HepG2 (cell line): ENCODE measurements around the gene HIF1AN. TPM values are rescaled to one million over a fixed set of nuclear protein-coding genes. Genes with fewer than 3 reads are reported as not detected.

Experiments
- ERF ChIP-seq: IDR thresholded peaks from 2 replicates; pipeline ENCODE4 v1.6.1; 2018; ENCODE audit warnings: missing biosample characterization, missing genetic modification reagents
- HNF4G ChIP-seq, 2 experiments: sonication (generic) in 1 of 2; formaldehyde crosslinking in 1 of 2; IDR thresholded peaks; 2 replicates each; pipeline versions ENCODE4 v1.4.0 to v1.6.1; 2011 to 2020; ENCODE audit warnings: borderline replicate concordance in 2 of 2, low read depth in 2 of 2, mild to moderate bottlenecking in 2 of 2, low read length in 1 of 2, missing genetic modification reagents in 1 of 2, moderate library complexity in 1 of 2
- NCOA2 ChIP-seq: sonication (generic); formaldehyde crosslinking; IDR thresholded peaks from 2 replicates; pipeline ENCODE4 v1.8.0; 2022; ENCODE audit warnings: inconsistent platforms
- PRMT3 ChIP-seq: sonication (generic); formaldehyde crosslinking; IDR thresholded peaks from 2 replicates; pipeline ENCODE4 v1.8.1; 2022; ENCODE audit warnings: low read depth, mild to moderate bottlenecking, moderate library complexity, missing genetic modification reagents, borderline replicate concordance
- SAP130 ChIP-seq: IDR thresholded peaks from 2 replicates; pipeline ENCODE4 v1.6.1; 2016; ENCODE audit warnings: low read depth
- STAG1 ChIP-seq: sonication (generic); formaldehyde crosslinking; IDR thresholded peaks from 2 replicates; pipeline ENCODE4 v1.4.0; 2020; ENCODE audit warnings: missing genetic modification reagents
- TSC22D2 ChIP-seq: sonication (generic); formaldehyde crosslinking; IDR thresholded peaks from 2 replicates; pipeline ENCODE4 v1.5.1; 2020; ENCODE audit warnings: missing genetic modification reagents, mild to moderate bottlenecking, borderline replicate concordance
- ZBTB20 ChIP-seq: sonication (generic); formaldehyde crosslinking; IDR thresholded peaks from 2 replicates; pipeline ENCODE4 v1.8.1; 2023; ENCODE audit warnings: missing genetic modification reagents, low read depth, mild to moderate bottlenecking, borderline replicate concordance
- ZMYM4 ChIP-seq: sonication (generic); formaldehyde crosslinking; IDR thresholded peaks from 2 replicates; pipeline ENCODE4 v1.8.1; 2023; ENCODE audit warnings: mild to moderate bottlenecking, missing genetic modification reagents
- ZNF235 ChIP-seq: sonication (generic); formaldehyde crosslinking; IDR thresholded peaks from 2 replicates; pipeline ENCODE4 v1.8.1; 2023; ENCODE audit warnings: mild to moderate bottlenecking, missing genetic modification reagents, borderline replicate concordance
- polyA plus RNA-seq, 8 experiments: library from polyadenylated mRNA; depleted of rRNA in 3 of 8; stranded (reverse) in 7 of 8; unstranded in 1 of 8; fragments of >200 nt; fragmentation: Illumina TruSeq in 4 of 8; extraction: Trizol in 4 of 8; gene quantifications; 2 replicates each; pipeline versions ENCODE4 v1.2.1 to v1.2.3, GENCODE V29; 2011 to 2016; ENCODE audit warnings: low read depth in 4 of 8, missing spikeins in 1 of 8, mixed read lengths in 1 of 8; ENCODE audit not compliant: insufficient read depth in 1 of 8
- total RNA-seq, 5 experiments: library from RNA; depleted of rRNA; stranded (reverse); fragments of >200 nt; fragmentation: Illumina TruSeq; extraction: Trizol; gene quantifications; 2 replicates each; pipeline ENCODE4 v1.2.3, GENCODE V29; 2016; ENCODE audit warnings: low read depth in 1 of 5
- TF ChIP-seq, protein P1 (sequence below): IDR thresholded peaks from 2 replicates; pipeline ENCODE4 v1.6.1; 2016; ENCODE audit warnings: missing compliant biosample characterization, missing genetic modification reagents, borderline replicate concordance
- TF ChIP-seq, protein P2 (sequence below): sonication (generic); formaldehyde crosslinking; IDR thresholded peaks from 2 replicates; pipeline ENCODE4 v1.9.0; 2022; ENCODE audit warnings: missing genetic modification reagents, mild to moderate bottlenecking, borderline replicate concordance
- TF ChIP-seq, protein P3 (sequence below): sonication (generic); formaldehyde crosslinking; IDR thresholded peaks from 2 replicates; pipeline ENCODE4 v1.8.0; 2022; ENCODE audit warnings: mild to moderate bottlenecking, missing genetic modification reagents, borderline replicate concordance
- TF ChIP-seq, protein P4 (sequence below), 2 experiments: sonication (generic) in 1 of 2; formaldehyde crosslinking in 1 of 2; IDR thresholded peaks; 2 replicates each; pipeline versions ENCODE4 v1.5.1 to v1.6.1; 2011 to 2020; ENCODE audit warnings: borderline replicate concordance in 1 of 2, low read depth in 1 of 2, low read length in 1 of 2, mild to moderate bottlenecking in 1 of 2, missing genetic modification reagents in 1 of 2, moderate library complexity in 1 of 2
- TF ChIP-seq, protein P5 (sequence below): sonication (generic); formaldehyde crosslinking; IDR thresholded peaks from 2 replicates; pipeline ENCODE4 v1.5.1; 2020; ENCODE audit warnings: mild to moderate bottlenecking, missing genetic modification reagents, moderate library complexity

Gene HIF1AN
- total and polyA plus RNA-seq, 2 of the 13 experiments (the other 11 are each of a cell fraction or from before 2014, with no cell fraction given): 8.6 to 10.7 TPM

DNA sequence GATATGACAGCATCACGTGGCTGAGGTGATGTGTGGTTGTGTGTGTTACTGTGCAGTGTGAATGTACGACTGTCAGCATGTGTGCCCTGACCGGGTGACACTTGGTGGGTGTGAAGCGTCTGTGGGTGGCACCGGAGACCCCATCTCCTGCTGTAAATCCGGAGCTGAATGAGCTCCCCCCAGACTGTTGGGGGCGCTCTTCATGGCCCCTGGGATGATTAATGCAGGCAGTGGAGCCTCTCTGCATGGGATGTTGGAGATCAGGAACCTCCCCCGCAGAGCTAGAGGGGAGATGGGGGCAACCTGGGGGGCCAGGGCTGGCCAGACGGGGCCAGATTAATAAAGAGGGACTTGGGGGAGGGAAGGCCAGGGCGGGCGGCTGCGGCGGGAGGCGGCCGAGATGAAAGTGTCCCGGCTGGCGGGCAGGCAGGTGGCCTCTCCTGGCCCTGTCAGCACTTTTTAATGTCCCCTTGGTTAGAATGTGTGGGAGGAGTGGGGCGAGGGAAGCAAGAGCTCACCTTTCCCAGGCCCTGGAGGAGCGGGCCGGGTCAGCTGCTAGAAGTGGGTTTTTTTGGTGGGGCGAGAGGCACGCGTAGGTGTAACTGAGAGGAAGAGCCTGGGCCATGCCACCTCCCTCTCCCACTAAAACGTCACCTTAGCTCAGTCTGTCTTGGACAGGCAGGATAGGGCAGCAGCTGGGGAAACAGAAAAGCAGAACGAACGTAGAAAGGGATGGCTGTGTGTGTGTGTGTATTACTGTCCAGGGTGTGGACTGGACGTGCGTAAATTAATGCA, 34.1 kb downstream of the HIF1AN start (continued):
- TF ChIP-seq, protein P1, sequence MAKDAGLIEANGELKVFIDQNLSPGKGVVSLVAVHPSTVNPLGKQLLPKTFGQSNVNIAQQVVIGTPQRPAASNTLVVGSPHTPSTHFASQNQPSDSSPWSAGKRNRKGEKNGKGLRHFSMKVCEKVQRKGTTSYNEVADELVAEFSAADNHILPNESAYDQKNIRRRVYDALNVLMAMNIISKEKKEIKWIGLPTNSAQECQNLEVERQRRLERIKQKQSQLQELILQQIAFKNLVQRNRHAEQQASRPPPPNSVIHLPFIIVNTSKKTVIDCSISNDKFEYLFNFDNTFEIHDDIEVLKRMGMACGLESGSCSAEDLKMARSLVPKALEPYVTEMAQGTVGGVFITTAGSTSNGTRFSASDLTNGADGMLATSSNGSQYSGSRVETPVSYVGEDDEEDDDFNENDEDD (CRISPR knock-in tag): peak; percentile 12; the same call in 1 of the 2 replicates
- TF ChIP-seq, protein P2, sequence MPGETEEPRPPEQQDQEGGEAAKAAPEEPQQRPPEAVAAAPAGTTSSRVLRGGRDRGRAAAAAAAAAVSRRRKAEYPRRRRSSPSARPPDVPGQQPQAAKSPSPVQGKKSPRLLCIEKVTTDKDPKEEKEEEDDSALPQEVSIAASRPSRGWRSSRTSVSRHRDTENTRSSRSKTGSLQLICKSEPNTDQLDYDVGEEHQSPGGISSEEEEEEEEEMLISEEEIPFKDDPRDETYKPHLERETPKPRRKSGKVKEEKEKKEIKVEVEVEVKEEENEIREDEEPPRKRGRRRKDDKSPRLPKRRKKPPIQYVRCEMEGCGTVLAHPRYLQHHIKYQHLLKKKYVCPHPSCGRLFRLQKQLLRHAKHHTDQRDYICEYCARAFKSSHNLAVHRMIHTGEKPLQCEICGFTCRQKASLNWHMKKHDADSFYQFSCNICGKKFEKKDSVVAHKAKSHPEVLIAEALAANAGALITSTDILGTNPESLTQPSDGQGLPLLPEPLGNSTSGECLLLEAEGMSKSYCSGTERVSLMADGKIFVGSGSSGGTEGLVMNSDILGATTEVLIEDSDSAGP (CRISPR knock-in tag): peak; percentile 59; the same call in 1 of the 2 replicates
- TF ChIP-seq PRMT3 (CRISPR knock-in tag): no peak
- TF ChIP-seq NCOA2 (CRISPR knock-in tag): peak; percentile 17; the same call in 1 of the 2 replicates
- TF ChIP-seq ERF (CRISPR knock-in tag): 0 out of 2 replicates have a peak, but pooled peaks have one; percentile 13
- TF ChIP-seq STAG1 (CRISPR knock-in tag): 0 out of 2 replicates have a peak, but pooled peaks have one; percentile 6
- peak; percentile 85 for TF ChIP-seq ZMYM4
- TF ChIP-seq SAP130 (CRISPR knock-in tag): peak; percentile 54
- TF ChIP-seq, protein P3, sequence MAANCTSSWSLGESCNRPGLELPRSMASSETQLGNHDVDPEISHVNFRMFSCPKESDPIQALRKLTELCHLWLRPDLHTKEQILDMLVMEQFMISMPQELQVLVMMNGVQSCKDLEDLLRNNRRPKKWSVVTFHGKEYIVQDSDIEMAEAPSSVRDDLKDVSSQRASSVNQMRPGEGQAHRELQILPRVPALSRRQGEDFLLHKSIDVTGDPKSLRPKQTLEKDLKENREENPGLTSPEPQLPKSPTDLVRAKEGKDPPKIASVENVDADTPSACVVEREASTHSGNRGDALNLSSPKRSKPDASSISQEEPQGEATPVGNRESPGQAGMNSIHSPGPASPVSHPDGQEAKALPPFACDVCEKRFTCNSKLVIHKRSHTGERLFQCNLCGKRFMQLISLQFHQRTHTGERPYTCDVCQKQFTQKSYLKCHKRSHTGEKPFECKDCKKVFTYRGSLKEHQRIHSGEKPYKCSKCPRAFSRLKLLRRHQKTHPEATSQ (CRISPR knock-in tag): no peak
- TF ChIP-seq HNF4G (IDR thresholded peaks at IDR 0.05; ENCODE audit: borderline replicate concordance, low read depth, low read length): no peak
- TF ChIP-seq HNF4G (CRISPR knock-in tag; IDR thresholded peaks at IDR 0.05; ENCODE audit: borderline replicate concordance, low read depth): no peak
- TF ChIP-seq ZBTB20 (CRISPR knock-in tag): no peak
- 0 out of 2 replicates have a peak, but pooled peaks have one; percentile 33 for TF ChIP-seq TSC22D2 (CRISPR knock-in tag)
- TF ChIP-seq ZNF235: no peak
- TF ChIP-seq, protein P4, sequence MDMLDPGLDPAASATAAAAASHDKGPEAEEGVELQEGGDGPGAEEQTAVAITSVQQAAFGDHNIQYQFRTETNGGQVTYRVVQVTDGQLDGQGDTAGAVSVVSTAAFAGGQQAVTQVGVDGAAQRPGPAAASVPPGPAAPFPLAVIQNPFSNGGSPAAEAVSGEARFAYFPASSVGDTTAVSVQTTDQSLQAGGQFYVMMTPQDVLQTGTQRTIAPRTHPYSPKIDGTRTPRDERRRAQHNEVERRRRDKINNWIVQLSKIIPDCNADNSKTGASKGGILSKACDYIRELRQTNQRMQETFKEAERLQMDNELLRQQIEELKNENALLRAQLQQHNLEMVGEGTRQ (IDR thresholded peaks at IDR 0.05; ENCODE audit: low read depth, low read length): no peak
- TF ChIP-seq, protein P4 (CRISPR knock-in tag; IDR thresholded peaks at IDR 0.05; ENCODE audit: borderline replicate concordance): peak; percentile 46; the same call in 1 of the 2 replicates
- TF ChIP-seq, protein P5, sequence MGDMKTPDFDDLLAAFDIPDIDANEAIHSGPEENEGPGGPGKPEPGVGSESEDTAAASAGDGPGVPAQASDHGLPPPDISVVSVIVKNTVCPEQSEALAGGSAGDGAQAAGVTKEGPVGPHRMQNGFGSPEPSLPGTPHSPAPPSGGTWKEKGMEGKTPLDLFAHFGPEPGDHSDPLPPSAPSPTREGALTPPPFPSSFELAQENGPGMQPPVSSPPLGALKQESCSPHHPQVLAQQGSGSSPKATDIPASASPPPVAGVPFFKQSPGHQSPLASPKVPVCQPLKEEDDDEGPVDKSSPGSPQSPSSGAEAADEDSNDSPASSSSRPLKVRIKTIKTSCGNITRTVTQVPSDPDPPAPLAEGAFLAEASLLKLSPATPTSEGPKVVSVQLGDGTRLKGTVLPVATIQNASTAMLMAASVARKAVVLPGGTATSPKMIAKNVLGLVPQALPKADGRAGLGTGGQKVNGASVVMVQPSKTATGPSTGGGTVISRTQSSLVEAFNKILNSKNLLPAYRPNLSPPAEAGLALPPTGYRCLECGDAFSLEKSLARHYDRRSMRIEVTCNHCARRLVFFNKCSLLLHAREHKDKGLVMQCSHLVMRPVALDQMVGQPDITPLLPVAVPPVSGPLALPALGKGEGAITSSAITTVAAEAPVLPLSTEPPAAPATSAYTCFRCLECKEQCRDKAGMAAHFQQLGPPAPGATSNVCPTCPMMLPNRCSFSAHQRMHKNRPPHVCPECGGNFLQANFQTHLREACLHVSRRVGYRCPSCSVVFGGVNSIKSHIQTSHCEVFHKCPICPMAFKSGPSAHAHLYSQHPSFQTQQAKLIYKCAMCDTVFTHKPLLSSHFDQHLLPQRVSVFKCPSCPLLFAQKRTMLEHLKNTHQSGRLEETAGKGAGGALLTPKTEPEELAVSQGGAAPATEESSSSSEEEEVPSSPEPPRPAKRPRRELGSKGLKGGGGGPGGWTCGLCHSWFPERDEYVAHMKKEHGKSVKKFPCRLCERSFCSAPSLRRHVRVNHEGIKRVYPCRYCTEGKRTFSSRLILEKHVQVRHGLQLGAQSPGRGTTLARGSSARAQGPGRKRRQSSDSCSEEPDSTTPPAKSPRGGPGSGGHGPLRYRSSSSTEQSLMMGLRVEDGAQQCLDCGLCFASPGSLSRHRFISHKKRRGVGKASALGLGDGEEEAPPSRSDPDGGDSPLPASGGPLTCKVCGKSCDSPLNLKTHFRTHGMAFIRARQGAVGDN (CRISPR knock-in tag): peak; percentile 72
